OCI-LY3 (cell line): Measurements from ENCODE around the gene LSR.

Experiments
- CTCF ChIP-seq: fragments of 200-600, 300-600 bp; sonication (generic); IDR thresholded peaks from 2 replicates; pipeline ENCODE4 v1.5.1; 2014; ENCODE audit warnings: antibody characterized with exemption, low read length, low read depth
- EZH2phosphoT487 ChIP-seq: fragments of 200-600 bp; shearing (Covaris generic); IDR thresholded peaks from 2 replicates; pipeline ENCODE4 v1.6.1; 2018; ENCODE audit warnings: antibody characterized with exemption, mixed run types, low read depth

- TF ChIP-seq CTCF, result no peak
- TF ChIP-seq EZH2phosphoT487, result no peak
Observed at GRCh38 chr19:35249848-35250711, 1.3 kb downstream of the LSR start.
